ENCODE data around the gene C22orf39.

The C22orf39 gene

GRCh38 chr22:19430890-19431541 is 16.5 kb downstream of the C22orf39 start:
- DNase-seq (ENCODE audit: low spot score): no peak

DNA sequence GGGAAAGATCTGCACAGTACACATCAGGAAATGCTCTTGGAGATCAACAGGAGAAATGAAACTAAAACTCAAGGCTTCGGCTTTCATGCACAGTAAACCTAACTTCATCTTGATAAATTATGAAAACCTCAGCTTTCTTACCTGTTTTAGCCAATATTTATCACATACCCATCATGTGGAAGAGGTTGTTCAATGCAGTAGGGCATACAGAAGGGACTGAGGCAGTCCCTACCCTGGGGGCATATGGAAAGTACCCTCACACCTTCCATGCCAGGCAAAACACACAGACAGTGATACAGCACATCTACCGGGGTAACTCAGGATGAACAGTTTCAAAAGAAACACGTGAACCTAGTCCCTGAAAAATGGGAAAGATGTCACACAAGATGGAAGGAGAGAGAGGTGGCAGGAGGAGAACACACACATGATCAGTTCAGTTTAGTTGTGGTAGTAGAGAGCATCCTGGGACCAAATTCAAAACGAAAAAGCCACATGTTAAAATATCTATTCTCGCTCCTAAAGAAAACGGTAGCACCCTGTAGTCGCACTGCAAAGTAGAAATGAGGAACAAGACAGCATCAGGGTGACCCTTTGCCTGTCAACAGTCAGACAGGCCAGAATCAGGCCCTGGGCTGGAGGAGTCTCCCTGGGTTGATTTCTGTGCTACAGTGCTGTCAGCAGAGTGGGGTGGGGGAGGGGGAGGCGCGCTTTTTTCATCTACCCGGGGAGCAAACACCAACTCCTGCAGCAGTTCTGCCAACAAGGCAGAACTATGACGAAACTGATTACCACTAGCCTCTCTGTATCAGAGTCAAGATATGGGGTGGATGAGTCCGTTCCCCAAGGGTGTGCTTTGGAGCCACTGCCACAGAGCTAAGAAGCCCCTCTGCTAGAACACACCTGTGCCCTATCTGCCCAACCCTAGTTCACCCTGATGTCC is 17.3 kb downstream of the C22orf39 start:
- no peak for DNase-seq (ENCODE audit: low spot score)

GRCh38 chr22:19424186-19424500 is 23.4 kb downstream of the C22orf39 start:
- DNase-seq (ENCODE audit: low spot score): no peak

DNA sequence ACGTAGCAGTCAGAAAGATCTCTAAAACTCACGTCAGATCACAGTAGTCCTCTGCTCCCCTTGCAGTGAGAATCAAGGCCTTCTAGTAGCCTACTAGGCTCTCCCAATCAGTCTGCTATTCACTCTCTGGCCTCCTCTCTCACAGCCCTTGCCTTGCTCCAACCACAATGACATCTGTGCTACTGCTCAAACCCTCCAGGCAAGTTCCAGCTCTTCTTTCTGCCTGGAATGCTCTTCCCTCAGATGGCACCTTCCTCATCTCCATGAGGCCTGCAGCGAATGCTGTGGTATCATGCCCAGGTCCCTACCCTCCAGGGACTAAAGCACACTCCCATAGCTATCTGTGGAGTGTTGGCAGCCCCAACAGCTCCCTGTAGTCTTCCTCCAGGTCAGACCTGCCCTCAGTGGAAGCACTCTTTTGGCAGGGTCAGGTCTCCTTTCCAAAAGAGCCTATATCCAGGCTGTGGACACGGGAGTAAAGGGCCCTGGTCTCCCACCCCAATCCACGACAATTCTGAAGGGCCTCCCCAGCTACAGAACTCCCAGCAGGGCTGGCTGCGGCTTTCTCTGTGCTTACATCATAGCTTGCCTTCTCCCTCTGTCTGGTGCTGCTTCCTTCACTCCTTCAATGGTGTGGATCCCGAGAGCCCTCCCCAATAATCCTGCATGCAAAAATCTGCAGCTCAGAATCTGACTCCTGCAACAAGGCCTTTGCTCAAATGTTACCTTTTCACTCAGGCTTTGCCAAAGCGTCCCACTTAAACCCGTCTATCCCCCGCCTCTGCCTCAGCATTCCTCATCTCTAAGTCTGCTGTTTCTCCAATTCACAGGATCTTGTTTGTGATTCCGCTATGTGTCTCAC is 24.8 kb downstream of the C22orf39 start:
- DNase-seq (ENCODE audit: low spot score): no peak

GRCh38 chr22:19420321-19420720 is 27.2 kb downstream of the C22orf39 start:
- no peak for DNase-seq (ENCODE audit: low spot score)

- no peak for DNase-seq (ENCODE audit: low spot score)
Observed at GRCh38 chr22:19419464-19420178, 27.9 kb downstream of the C22orf39 start.

DNA sequence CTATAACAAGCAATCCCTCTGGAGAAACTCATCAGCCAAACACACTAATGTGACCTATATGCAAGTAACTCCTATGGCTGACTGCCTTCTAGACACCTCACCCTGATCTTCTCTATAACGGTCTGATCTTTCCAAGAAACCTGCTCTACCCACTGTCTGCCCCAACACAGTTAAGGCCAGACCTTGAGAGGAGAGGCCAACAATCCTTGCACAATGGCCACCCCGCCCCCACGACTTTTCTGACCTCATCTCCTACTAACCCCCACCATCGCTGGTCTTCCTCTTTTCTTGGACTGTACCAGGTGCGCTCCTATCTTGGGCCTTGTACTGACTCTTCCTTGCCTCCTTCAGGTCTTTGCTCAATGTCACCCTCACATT is 28.4 kb downstream of the C22orf39 start:
- DNase-seq (ENCODE audit: low spot score): no peak

DNA sequence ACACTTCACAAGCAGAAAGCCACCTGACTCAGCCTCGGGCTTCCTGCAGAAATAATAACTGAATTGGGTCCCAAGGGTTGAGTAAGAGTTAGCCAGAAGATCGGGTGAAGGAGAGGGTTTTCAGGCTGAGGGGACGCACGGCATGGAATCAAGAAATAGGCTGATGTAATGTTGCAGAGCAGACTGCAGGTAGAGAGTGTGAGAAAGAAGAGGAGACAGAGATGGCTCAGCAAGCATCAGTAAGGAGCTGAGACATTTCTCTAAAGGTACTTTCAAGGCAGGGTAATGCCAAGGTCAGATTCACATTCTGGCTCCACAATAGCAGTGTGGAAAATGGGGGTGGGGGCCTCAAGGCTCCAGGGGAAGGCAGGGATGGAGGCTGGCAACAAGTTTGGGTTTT is 34.6 kb downstream of the C22orf39 start:
- no peak for DNase-seq (ENCODE audit: low spot score)

- no peak for DNase-seq (ENCODE audit: low spot score)
Observed at GRCh38 chr22:19412478-19412877, 35.0 kb downstream of the C22orf39 start.

- DNase-seq (ENCODE audit: low spot score): no peak
Observed at GRCh38 chr22:19411690-19412045, 35.8 kb downstream of the C22orf39 start.

DNA sequence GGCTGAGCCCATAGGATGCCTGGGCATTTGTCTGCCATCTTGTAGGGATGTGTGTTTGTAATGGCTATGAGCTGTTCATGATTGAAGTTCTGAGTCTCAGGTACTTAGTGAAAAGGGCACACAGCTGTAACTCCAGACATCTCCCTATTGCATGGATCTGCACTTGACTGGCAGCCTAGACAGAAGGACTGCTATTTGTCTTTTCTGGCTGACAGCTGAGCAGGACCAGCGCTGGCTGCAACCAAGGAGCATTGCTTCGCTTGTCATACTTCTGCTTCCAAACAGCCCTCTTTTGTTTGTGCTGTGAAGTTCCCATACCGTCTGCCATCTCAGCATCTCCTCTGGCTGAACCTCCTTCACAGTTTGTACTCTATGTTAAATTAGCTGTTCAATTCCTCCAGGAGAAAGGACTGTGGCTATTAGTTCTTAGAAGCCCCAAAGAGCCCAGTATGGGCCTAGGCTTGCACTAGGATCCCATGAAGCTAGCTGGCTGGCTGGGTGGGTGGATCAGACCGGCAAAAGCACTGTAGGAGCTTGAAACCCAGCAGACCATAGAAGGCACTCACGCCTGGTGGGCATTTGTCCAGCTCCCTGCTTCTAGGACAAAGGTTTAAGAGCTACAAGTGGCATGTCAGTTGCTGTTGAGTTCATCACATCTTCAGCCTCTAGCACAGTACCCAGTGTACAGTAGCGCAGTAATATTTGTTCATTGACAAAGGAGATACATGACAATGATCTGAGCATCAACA is 36.4 kb downstream of the C22orf39 start:
- no peak for DNase-seq (ENCODE audit: low spot score)

GRCh38 chr22:19407649-19408606 is 39.6 kb downstream of the C22orf39 start:
- no peak for DNase-seq (ENCODE audit: low spot score)

GRCh38 chr22:19406846-19407245 is 40.7 kb downstream of the C22orf39 start:
- DNase-seq (ENCODE audit: low spot score): no peak

DNA sequence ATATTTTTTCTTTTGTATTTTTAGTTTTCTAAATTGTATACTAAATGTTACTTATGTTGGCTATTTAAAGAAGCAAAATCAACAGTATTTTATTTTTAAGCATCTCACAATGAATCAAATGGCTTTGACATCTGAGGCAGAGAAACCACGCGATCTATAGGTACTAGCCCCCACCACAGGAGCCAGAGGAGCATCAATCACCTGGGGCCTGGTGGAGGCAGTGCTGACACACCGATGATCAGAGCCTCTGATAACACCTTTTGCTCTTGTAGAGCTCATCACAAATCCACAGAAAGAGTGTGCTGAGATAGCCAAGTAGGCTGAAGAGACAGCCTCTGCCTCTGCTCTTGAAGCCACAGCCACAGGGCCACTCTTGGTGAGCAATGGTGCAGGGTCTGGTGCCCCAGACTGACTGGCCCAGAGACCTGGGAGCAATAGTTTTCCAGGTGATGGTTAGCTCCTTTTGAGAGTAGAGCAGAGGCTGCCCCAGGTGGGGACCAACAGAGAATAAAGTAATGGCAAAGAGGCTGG is 41.2 kb downstream of the C22orf39 start:
- no peak for DNase-seq (ENCODE audit: low spot score)

GRCh38 chr22:19405652-19406051 is 41.9 kb downstream of the C22orf39 start:
- no peak for DNase-seq (ENCODE audit: low spot score)

- no peak for DNase-seq (ENCODE audit: low spot score)
Observed at GRCh38 chr22:19405133-19405532, 42.4 kb downstream of the C22orf39 start.

DNA sequence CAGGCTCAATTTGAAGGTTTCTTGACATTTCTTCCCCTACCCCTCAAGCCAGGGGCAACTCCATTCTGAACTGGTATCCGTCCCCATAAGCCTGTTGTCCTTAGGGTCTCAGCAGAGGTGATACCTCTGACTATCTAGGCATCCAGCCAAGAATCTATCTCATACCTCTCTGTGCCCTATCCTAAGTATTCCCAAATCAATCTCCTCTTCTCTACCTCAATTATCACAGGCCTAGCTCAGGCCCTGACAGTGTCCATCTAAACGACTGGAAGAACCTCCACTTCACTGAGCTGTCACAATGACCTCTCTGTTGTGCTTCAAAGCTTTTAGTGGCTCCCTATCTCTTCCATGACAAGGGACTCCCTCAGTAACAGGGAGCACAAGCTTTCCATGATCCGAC is 42.8 kb downstream of the C22orf39 start:
- no peak for DNase-seq (ENCODE audit: low spot score)

DNA sequence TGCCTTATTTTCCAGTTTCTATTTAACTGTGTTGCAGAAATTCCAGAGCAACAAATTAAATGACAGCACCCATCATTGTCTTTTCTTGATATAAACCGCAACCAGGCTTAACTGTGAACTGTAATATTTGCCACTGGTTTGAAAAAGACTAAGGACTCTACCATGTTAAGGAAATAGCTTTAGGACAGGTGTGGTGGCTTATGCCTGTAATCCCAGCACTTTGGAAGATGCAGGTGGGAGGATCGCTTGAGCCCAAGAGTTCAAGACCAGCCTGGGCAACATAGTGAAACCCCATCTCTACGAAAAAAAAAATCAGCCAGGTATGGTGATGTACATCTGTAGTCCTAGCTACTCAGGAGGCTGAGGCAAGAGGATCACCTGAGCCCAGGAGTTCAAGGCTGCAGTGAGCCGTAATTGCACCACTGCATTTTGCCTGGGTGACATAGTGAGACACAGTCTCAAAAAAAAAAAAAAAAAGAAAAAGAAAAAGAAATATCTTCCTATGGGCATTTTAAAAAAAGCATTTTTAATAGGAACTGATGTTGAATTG is 44.8 kb downstream of the C22orf39 start:
- no peak for DNase-seq (ENCODE audit: low spot score)

DNA sequence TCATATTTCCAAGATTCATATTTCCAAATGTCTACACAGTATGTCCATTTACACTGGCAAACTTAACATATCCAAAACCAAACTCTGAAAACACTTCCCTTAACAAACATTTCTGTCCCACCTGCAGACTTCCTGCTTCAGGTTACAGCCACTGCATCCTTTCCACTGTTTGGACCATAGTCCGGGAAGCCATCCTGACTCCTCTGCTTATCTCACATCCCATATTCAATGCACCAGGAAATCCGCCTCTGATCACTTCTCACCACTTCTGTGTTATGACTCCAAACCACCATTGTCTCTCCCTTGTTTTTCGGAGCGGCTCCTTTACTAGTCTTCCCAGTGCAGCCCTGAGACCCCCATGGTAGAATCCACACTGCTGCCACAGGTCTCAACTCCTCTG is 46.0 kb downstream of the C22orf39 start:
- no peak for DNase-seq (ENCODE audit: low spot score)

- no peak for DNase-seq (ENCODE audit: low spot score)
Observed at GRCh38 chr22:19400881-19401280, 46.6 kb downstream of the C22orf39 start.
